EH (cell line): ENCODE measurements around the gene TMEM232.
"Not testable (repeated sequence)": the region's sequence is repeated elsewhere in the genome, so short reads cannot be mapped to it uniquely, and the experiment has no call there.

ENCODE experiments used
- DNase-seq: peaks from one replicate; pipeline ENCODE4 v3.0.0-alpha.2; 2015; ENCODE audit warnings: low read depth

Gene TMEM232

DNA sequence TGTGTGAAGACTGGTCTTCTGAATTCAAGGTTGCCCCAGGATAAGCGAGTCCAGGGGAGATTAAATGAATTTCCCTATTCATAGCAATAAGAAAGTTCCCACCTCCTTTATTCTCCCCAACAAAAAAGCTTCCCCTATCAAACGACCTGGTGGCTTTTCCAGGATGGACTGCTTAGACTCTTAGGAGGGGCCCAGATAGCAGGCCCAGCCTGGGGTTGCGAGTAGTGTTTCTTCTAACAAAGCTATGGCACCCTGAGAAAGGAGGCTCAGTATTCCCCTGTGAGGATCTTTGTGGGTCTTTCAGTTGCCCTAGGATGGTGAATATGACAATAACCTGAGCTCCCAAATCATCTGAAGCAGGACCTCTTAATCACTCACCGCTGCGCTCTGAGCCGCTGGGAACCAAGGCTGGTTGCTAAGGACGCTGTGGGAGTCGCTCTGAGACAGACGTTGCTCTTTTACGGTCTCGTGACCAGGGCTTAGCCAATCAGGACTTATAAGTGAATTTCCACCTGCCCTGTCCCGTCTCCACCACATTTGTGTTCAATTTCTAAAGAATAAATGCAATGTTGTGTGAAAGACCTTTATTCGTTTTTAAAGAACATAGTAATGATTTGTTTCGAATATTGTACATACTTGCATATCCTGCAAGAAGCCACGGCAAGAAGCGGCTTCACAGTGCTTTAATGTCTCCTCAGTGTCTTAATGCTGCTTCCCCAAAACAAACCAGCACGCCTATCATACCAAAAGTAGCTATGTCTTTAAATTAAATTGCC is at the start of gene TMEM232:
Gene TMEM232 (minus strand): TSS at position 423 of the 776 bp plus-strand sequence. CDS start 59,319 bp downstream, outside the sequence.
- peak; percentile 74 for DNase-seq

DNA sequence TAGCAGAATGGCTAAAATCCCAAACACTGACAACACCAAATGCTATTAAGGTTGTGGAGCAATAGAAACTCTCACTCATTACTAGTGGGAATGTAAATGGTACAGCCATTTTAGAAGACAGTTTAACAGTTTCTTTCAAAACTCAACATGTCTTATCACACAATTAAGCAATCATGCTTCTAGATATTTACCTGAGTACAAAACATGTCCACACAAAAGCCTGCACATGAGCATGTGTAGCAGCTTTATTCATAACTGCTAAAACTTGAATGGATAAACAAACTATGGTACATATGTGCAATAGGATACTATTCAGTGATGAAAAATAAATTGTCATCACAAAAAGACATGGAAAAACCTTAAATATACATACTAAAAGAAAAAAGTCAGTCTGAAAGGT is 43.8 kb upstream of the TMEM232 start:
- no peak for DNase-seq

DNA sequence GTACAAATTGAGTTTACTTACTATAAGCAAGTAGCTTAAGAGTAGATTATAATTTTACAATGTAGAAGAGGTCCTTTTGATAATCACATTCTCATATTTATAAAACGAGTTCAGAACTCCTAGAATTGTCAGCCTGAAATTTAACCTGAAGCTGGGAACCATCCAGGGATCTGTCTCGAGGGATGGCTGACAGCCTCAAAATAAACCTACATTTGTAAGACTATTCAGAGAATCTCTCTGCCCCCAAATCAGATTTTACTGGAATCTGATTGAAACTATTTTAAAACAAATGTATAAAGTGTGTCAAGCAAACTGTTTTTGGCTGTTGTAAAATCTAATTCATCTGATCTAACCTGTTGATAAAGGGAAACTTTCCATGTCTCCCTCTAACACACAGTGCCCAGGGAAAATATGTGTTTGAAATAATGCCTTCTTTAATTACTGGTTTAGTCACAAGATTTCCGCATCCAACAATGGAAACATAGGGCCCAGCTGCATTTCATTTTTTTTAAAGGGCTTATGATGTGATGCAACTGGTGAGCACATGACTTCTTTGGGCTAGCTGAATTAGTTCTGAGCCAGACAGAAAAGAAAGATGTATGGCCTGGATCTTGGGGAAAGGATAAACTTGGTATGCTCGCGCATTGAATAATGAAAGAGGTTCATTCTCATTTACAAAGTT is 42.7 kb upstream of the TMEM232 start:
- DNase-seq = peak; percentile 49

DNA sequence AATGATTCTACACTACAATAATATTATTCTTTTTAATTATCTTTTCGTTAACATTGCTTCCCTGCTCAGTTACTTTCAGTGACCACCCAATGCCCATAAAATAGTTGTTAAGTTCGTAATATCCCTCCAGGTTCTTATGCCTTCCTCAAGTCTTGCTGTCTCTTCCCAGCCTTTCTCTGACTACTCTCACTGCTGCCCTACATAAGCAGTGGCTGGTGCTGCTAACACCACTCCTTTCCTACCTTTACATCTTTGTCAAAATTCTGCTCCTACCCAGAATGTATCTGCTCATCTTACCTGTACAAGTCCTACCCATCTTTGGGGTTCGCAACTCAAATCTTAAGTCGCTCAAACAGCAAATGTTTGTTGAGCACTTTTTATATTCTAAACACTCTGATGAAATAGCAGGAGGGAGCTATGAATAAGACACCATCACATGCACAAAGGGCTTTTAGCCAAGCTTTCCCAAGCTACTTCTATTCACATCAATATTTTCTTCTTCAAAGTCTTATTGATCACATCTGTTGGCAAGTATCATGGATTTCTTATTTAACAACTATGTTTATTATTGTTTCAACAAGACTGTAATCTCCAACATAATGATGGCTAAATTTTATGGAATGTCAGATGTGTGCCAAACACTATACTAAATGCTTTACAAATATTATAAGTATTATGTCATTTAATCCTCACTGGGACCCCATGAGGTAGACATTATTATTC is 41.8 kb upstream of the TMEM232 start:
- DNase-seq = peak; percentile 3

DNA sequence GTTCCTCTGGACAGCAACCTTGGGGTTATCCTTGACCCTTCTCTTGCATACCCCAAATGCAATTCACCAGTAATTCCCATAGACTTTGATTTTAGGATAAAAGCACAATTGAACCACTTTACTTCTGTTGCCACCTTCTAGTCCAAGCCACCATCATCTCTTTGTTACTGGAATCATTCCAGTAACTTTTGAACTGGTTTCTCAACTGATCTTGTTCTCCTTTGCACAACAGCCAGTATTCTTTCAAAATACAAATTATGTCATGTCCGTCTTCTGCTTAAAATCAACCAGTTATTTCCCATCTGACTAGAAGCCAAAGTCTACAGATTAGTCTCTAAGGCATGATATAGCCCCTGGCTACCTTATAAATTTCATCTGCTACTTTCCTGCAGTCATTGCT is 33.7 kb upstream of the TMEM232 start:
- DNase-seq = no peak

DNA sequence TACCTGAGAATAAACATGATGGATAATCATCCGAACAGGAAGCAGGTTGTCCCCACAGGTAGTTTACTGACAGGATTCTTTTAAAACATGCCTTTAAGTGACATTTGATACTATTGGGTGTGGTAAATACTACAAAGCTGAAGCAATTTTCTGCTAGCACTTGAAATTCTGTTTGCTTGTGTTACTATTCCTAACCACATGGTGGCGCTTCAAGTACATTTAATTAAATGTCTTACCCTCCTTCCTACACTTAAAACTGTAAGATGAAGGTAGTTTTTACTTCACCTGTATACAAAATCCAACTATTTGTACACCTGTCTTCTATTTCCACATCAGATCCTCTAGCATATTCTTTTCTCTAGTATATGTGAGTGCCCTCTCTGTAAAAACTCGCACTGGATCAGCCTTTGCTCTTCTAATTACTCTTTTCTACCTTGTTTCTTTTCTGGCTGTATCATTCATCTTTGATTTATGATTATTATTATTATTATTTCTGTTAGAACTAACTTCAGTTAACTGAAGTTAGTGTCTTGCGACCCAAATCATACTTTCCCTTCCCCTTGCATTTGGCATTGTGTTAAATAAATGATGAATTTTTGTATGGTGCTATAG is 30.8 kb upstream of the TMEM232 start:
- DNase-seq = peak; percentile 57

DNA sequence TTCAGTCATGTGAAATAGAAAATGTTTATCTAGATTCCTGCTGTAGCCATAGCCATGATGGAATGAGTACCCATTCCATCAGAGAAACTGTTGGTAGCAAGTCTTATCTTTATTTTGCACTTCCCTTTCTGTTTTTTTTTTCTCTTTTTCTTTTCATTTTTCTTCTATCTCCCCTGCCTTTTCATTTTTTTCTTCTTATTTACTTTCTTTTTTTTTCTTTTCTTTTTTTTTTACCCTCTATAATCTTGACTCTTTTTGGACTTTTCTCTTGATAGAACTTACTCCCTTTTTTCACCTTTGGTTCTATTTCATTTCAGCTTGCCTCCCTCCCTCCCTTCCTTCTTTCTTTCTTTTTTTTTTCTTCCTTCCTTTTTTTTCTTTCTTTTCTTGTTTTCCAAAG is 27.7 kb upstream of the TMEM232 start:
- no peak for DNase-seq

DNA sequence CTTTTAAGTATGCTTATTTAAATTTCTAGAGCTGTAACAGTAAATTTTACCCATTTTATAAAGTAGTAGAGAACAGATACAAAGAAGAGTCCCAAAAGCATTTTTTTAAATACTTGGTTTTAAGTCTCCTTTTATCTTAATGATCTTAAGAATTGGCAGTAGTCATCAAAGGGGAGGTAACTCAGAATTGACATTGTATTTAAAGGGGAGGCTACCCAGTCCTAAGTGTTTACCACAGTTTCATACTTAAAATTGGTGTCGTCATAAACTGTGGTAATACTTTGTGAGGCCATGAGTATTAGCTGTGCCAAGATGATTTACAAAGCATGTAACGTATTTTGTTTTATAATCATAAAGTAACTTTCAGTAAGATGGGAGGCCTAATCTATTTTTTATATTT is 27.1 kb upstream of the TMEM232 start:
- DNase-seq = no peak

DNA sequence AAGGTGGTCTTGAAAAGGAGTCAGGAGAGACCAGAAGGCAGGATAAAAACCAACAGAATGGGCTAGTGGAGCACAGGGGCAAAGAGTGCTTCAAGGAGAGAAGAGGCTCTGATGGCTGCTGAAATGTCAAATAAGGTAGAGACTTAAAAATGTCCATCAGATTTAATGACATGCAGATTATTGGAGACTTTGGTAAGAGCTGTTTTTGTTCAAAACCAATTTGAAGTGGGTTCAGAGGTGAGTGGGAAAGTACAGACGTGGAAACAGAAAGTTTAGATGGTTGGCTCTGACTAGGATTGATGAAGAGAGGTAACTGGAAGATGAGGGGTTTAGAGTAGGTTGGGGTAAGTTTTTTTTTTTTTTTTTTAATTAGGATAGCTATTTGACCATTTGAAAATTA is 26.5 kb upstream of the TMEM232 start:
- no peak for DNase-seq

DNA sequence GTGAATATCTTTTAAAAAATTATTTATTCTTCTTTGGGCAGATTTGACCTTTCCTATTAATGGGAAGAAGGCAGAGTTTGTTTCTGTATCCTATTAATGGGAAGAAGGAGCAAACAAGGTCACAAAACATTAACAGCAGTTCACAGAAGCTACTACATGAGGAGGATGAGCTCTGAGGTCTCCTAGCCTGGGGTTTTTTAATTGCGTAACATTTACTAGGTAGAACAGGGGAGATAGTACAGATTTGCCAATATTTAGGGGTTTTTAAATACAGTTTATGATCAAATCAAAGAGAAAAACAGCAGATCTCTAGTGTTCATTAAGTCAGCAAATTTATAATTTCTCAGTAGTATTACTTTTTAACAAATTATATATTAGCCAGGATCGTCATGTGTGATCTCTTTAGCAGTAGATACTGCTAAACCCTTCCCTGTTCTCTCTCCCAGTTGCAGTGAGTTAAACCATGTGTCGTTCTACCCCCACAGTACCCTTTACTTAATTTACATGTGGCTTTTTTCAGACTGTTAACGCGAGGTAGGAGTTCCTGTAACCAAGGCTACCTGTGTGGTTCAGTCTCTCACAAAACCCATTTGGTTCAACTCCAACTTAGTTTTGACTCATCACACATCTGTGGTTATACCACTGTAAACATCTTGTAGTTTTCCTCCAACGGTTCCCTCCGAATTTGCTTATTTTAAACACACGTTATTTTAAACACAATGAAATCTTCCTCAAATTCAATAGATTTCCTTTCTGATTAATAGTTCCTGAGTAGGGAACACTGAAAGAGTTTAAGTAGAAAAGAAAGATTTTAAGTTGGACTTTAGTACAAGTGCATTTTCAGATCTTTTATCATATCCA is 25.7 kb upstream of the TMEM232 start:
- DNase-seq = peak; percentile 16

DNA sequence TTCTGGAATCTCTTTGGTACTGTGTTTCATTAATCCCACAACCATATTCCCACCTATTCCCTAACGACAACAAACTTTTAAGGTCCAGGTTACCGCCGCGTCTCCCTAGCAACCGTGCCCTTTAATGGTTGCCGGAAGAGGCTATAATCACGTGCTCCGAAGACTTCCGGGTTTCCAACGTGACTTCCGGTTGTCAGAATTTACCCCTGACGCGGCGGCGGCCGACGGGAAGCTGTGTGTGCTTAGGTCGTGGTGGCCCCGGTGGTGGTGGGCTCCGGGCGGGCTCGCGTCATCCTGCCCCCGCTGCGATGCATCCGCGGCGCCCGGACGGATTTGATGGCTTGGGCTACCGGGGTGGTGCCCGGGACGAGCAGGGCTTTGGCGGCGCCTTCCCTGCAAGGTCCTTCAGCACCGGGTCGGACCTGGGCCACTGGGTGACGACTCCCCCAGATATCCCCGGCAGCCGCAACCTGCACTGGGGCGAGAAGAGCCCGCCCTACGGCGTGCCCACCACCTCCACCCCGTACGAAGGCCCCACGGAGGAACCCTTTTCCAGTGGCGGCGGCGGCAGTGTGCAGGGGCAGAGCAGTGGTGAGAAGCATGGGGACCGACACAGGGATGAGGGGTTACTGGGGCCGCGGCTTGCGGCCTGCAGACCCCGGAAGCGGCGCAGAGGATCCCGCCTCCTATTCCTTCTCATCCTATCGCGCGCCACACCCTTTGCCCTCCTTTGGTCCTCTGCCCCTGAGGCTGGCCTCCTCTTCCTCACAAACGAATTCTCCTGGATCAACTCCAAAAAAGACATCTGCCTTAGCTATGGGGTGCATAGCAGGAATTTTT is 12.6 kb upstream of the TMEM232 start, which contains the start of gene SLC25A46:
Gene SLC25A46 (plus strand): TSS at position 196 of the 840 bp plus-strand sequence. CDS start 113 bp downstream, at position 309.
- peak; percentile 89 for DNase-seq

DNA sequence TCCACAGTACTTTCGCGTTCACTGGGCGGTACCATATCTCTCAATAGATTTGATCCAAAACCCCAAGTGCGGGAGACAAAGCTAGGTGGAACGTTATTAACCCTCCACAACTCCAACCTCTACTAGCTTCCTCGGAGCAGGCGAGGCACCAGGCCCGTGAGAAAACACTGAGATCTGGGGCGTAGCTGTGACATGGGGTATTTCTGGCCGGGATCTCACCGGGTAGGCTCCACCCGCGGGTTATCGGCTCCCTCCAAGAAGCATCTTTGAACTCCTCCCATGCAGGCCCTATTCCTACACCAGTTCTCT is 12.0 kb upstream of the TMEM232 start:
- DNase-seq = no peak

DNA sequence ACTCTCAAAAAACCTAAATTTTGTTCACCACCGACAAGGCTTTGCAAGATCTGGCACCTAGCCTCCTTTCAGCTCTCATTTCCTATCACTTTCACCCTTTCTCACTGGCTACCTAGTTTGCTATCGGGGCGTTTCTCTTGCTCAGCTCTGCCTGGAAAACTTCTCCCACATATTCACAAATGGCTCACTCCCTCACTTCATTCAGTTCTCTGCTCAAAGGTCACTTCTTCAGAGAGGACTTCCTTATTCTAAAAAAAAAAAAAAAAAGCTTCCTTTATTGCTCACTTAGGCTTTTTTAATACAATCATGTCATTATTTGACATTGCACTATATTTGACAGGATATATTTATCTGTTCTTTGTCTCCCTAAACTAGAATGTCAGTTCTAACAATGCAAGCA is 10.3 kb upstream of the TMEM232 start:
- DNase-seq = no peak

DNA sequence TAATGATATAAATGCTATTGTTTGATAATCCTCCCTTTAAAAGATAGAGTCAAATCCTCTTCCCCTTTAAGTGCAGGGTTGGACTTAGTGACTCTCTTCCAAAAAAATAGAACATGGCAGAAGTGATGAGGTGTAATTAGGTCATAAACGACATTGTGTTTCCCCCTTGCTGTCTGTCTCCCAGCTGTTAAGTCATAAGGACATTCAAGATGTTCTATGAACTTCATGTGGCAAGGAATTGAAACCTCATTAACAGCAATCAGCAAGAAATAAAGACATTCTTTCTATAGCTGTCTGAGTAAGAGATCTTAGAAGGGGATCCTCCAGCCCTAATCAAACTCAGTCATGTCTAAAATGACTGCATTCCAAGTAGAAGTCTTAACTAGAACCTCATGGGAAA is 9.1 kb upstream of the TMEM232 start:
- DNase-seq = peak; percentile 2

DNA sequence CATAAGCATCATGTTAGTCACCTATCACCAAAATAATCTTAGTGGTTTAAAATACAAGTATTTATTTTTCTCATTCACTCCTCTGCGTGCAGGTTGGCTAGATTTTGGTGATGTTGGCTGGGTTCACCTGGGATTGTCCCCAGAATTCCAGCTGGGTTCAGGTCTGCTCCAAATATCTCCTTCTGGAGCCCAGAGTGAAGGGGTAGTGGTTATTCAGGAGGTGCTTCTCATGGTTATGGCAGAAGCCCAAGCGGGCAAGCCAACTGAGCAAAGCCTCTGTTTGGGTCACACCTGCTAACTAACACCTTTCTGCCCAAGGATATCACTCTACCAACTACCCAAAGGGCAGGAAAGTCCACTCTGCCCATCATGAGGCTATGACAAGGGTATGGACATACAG is 7.6 kb upstream of the TMEM232 start:
- DNase-seq = no peak

DNA sequence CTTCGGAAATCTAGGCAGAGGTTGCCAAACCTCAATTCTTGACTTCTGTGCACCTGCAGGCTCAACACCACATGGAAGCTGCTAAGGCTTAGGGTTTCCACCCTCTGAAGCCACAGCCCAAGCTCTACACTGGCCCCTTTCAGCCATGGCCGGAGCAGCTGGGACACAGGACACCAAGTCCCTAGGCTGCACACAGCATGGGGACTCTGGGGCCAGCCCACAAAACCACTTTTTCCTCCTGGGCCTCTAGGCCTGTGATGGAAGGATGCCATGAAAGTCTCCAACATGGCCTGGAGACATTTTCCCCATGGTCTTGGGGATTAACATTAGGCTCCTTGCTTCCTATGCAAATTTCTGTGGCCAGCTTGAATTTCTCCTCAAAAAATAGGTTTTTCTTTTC is 5.0 kb upstream of the TMEM232 start:
- DNase-seq = not testable (repeated sequence)

DNA sequence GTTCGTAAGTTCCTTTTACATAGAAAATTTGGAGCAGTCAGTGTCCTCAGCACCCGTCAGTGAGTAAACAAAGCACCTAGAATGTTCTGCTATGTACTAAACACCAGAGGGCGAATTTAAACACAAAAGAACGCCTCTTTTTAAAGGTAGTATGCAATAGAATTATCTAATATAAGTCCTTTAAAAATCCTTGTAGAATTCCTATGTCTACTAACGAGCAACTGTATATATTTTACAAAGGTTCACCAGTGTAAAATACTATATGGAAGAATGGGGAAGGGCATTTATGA is 499 bp upstream of the TMEM232 start:
- DNase-seq = no peak

DNA sequence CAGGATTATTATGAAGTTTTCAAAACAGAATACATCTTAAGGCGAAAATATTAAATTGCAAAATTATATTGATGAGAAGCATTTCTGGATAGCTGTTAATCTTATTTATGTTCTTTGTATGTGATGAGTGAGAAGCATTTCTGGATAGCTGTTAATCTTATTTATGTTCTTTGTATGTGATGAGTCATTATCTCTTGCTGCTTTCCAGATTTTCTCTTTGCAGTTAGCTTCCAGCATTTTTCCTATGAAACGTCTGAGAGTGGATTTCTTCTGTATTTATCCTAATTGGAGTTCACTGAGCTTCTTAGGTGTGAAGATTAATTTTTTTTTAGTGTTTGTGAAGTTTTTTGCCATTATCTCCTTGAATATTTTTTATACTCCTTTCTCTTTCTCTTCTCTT is 8.2 kb downstream of the TMEM232 start:
- no peak for DNase-seq

DNA sequence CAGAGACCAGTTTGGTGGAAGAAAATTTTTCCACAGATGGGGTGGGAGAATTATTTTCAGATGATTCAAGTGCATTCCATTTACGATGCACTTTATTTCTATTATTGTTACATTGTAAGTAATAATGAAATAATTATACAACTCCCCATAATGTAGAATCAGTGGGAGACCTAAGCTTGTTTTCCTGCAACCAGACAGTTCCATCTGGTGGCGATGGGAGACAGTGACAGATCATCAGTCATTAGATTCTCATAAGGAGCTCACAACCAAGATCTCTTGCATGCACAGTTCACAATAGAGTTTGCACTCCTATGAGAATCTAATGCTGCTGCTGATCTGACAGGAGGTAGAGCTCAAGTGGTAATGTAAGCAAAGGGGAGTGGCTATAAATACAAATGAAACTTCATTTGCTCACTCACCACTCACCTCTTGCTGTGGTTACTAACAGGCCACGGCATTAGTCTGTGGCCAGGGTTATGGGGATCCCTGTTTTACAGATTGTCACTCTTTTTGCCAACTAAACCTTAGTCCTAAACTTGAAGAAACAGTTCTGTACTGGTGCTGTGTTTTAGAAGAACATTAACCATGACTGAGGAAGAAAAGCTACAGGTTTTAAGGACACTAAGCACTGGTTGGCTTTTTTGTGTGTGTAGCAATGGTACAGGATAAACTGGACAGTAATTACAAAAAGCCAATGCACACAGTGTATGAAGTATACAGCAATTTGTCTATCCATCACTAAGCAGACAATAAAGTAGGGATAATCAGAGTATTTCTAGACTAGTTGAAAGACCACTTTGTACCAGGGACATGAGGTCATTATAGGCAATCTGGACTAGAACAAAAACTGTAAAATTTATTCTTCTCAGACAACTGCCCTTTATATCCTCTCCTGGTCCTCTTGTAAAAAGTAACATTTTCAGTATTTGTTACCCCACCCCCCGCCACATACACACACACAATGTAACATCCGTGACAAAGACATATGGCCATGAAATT is 9.9 kb downstream of the TMEM232 start:
- DNase-seq = no peak
